IPS DF 19.7 (cell line): ENCODE results near the gene P2RX6.
A peak's percentile ranks its signal among the peaks of the same experiment; 100 is the strongest.
"Not testable (repeated sequence)": the region's sequence is repeated elsewhere in the genome, so short reads cannot be mapped to it uniquely, and the experiment has no call there.

Source experiments
- DNase-seq: peaks from one replicate; pipeline ENCODE4 v3.0.0-alpha.2; 2013; ENCODE audit warnings: low read depth, low spot score

Gene P2RX6

DNA sequence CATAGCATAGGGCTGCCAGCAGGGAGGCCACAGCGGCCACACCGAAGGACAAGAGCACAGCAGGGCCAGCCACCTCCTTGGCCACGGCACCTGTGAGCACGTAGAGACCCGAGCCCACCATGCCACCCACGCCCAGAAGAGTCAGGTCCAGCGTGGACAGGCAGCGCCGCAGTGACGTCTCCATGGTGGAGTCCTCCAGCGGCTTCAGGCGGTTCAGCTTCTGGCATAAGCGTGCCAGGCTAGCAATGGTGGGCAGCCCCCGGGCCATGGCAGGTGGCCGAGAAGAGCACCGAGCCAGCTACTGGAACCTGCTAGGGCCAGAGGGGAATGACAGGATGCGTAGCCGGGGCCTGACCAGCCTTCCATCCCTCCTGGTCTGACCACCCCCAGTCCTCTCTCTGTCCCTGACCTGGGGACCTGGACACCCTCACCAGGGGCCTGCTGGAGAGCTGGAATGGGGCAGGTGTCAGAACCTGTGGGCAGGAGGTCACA lies 16.6 kb downstream of the P2RX6 start:
- no peak for DNase-seq

DNA sequence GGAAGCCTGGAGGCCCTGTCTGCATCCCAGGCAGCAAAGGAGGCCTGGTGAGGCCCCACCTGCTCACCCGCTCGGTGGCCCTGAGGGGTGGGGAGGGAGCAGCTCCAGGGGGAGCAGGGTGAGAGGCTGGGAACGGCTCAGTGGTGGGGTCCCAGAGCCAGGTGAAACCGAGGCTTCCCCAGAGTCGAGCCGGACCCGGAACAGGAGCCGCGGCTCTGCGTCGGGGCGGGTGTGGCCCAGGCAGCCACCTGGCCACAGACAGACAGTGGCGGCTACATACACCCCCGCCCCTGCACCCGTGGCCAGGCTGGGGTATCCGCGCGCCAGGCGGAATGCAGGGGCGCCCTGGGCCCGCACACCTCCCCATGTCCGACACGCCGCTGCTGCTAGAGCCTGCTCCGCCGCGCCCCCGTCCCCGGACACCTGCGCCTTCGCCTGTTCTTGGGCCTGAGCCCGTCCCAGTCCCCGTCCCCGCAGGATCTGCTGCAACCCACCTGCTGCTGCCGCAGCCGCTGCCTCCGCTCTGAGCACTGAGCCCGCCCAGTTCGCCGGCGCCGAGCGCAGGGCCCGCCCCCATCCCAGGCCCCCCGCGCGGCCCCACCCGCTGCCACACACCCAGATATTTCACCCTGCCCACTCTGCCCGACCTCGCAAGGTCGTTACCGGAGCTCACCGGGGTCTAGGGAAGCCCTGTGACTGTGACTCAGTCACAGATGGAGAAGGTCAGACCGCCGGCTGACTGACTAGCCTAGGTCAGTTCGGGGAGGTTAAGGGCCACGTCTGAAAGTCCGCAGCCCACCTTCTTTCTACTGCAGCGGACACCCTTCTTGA lies 17.3 kb downstream of the P2RX6 start, which contains the start of gene SLC7A4:
TSS of gene SLC7A4 (minus strand) at position 525 of the 831 bp plus-strand sequence. CDS start 749 bp downstream, outside the sequence.
- DNase-seq: no peak

DNA sequence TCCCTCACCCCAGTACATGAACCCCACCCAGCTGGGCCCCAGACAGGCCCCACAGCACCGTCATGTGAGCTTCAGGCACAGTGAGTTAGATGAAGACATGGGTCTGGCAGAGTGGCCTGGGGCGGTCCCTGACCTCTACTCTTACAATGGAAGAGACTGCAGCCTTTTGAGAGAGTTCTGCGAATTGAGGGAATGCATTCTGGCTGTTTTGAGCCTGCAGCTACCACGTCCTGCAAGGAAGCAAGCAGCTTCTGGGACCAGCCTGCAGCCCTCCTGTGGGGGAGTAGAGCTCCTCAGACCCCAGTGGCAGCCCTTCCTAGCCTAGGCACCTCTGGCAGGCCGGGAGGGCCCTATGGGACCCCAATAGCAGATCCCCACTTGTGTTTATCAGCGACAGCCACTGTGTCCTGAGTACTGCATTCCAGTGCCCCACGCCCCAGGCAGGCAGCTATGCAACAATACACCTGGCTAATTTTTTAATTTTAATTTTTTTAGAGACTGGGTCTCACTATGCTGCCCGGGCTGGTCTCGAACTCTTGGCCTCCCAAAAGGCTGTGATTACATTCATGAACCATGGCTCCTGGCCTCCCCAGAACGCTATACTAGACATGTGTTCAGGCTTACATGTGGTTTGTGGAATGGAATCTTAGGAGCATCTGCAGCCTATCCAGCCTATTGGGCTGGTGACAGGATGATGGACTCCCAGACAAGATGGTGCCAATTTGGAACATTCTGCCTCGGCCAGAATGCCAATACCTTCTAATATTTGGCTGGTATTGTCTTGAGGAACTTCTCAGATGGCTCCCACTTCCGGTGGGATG lies 18.1 kb downstream of the P2RX6 start:
- no peak for DNase-seq

DNA sequence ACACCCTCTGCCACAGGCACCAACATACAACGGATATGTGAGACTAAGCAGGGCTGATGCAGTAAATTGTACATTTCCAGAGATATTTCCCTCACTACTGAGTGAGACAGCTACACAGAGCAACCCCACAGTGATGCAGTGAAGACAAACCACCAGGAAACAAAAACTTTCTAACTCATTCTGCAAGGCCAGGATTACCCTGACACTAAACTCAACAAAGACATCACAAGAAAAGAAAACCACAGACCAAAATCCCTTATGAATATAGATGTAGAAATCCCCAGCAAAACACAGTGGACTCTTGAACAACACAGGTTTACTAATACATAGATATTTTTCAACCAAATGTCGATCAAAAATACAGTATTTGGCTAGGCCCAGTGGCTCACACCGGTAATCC lies 18.9 kb downstream of the P2RX6 start:
- no peak for DNase-seq

DNA sequence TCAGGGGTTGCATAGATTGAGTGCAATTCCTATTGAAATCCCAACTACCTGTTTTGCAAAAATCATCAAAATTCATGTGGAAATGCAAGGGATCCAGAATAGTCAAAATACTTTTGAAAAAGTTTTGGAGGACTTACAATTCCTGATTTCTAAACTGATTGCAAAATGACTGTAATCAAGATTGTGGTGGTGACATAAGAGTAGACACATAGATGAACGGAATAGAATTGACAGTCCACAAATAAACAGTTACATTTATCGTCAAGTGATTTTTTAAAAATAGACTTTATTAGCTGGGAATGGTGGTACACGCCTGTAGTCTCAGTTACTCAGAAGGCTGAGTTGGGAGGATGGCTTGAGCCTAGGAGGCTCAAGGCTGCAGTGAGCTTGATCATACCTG lies 20.0 kb downstream of the P2RX6 start:
- DNase-seq: no peak

DNA sequence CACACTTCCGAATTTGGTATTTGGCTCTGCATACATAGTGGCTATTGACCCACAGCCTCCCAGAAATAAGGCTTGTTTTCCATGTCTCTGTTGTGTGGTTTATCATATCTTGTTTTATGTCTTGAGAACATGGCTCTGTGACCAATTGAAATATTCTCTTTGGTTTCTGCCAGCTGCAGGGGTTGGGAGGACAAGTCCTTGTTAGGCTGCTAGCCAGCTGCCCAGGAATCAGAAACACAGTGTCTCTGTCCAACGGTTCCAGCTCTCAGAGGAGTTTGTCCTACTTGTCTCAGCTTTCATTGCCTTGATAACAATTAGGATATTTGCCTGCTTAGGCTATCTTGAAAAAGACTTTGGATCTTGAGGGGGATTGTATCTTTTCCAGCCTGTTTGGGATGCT lies 23.4 kb downstream of the P2RX6 start:
- DNase-seq: no peak

DNA sequence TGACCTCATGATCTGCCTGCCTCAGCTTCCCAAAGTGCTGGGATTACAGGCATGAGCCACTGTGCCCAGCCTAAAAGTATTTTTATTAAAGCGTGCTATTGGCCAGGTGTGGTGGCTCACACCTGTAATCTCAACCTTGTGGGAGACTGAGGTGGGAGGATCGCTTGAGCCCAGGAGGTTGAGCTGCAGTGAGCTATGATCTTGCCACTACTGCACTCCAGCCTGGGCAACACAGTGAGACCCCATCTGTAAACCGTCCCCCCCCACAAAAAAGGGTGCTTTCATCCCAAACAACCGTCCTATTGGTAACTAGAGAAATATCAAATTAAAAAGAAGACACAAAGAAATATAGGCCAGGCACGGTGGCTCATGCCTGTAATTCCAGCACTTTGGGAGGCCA lies 24.2 kb downstream of the P2RX6 start:
- DNase-seq: not testable (repeated sequence)

DNA sequence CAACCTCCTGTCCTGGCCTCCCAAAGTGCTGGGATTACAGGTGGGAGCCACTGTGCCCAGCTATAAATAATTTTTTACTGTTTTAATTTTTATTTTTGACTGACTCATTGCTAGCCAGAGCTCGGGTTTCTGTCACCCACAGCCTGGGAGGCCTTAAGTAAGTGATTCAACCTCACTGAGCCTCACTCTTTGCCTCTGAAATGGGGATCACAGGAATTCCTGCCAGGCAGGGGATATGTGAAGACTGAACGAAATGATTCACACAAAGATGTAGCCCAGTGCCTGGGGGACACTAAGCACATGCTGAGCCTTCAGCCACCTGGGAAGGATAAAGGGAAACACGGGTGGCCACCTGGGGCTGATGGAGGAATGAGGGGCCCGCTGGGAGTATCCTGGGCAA lies 27.0 kb downstream of the P2RX6 start:
- DNase-seq: no peak

DNA sequence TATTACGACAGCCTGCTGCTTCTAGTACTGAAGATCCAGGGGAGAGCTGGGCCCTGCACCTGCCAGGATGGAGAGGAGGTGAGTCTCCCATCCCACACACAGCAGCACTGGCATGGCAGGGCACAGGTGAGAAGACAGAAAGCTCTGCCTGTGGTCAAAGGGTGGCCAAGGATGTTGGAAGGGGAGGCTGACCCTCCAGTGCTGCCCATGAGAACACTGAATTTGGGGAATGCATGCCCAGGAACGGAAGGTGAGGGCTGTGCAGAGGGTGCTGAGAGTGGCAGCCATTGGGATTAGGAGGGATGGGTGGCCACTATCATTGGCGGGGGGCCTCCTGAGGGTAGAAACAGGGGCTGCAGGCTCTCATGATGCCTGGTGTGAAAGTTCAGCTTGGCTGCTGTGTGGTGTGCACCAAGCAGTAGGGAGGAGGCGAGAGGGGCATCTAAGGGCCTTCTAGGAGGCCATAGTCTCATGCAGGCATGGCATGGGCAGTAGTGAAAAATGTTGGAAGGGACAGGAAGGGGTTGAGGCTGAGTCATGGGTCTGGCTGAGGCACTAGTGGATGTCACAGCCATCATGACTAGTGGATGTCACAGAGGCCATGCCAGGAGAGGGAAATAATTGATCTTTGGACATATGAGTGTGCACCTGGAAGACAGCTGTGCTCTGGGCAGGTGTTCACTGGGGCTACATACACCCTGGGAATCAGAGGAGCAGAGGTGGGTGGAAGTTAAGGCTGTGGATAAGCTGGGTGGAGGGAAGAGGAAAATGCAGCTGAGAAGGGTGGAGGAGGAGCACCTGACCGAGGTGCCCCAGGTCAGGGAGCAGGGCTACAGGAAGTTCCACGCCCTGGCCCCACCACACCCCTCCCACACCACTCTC lies 28.3 kb downstream of the P2RX6 start:
- no peak for DNase-seq

DNA sequence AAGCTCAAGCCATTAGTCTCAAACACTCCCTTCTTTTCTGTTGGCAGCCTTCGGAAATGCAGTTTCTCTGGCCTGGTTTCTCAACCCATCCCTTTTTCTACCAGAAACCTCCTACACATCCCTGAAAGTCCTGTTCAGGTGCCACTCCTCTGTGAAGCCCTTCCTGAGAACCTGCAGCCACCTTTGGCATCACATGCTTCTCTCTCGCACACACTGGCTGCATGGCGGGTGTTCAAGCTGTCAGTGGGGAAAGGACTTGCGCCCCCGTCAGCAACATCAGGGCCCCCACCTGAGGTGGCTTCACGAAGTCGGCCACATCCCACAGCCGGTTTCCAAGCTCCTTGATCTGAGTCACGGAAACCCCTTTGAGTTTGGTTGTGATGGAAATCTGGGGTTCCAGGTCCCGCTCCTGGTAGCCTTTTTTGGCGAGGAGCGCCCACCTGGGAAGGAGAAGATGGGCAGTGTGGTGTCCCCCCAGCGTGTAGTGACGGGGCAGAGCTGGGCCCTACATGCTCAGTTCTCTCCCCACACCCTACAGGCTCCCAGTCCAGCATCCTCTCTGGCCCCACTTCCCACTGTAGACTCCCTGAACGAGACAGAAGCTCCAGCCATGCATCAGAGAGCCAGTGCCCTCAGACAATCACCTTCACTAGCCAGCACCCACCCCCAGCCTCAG lies 29.0 kb downstream of the P2RX6 start:
- no peak for DNase-seq

DNA sequence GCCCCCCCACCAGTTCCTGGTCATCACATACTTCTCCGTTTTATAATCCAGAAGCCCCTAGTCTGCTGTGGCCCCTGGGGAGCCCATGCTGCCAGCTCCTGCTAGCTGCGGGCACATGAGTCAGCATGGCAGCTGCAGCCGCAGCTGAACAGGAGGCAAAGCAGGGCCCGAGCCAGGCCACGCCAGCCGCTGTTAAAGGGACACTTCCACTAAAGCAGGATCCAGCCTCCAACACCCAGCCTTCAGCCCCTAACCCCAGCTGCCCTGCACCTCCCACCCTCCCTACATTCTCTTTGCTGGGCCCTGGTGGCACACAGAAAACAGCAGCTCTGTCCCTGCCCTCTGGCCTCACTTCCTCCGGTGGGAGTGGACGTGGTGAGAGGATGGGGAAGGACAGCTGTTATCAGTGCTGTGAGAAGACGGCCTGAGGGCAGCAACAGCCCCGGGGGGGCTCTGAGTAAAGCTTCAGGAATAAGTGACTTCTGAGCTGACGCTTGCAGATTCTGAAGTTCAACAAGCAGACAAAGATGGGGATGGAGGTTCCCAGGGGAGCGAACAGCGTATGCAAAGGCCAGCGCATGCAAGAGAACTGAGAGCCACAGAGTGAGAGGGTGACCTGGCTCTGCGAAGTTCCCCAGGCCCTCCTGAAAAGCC lies 30.1 kb downstream of the P2RX6 start:
- DNase-seq: no peak

DNA sequence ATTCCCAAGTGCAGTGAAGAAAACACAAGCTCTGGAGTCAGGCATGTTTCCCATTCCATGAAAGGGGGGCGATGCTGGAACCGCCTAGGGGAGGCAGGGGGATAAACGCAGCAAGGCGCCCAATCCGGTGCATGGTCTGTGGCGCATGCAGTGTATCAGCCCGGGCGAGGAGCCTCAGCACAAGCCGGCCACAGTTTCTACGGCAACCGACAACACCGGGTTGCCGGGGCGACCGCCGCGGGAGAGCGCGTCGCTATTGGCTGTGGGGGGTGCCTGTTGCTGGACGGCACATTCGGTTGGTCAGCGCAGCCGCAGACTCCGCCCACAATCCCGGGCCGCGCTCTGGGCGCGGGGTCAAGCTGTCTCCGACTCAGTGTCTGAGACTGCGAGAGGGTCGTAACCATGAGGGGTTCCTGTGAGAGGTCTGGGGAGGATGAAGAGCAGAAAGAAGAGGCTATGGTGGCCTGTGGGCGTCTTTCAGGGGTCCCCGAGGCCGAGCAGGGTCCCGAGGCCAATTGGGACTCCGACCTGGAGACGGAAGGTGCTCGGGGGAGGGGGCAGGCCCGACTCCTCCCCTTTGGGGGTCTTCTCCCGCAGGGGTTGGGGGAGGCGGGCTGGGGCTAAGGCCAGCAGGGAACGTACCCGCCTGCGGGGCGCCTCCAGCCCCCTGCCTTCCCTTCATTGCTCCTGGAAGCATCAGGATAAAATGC lies 30.8 kb downstream of the P2RX6 start, which contains the start of gene LRRC74B:
TSS of gene LRRC74B (plus strand) at position 362 of the 710 bp plus-strand sequence. CDS start at position 403, 41 bp downstream.
- peak; percentile 74 for DNase-seq

DNA sequence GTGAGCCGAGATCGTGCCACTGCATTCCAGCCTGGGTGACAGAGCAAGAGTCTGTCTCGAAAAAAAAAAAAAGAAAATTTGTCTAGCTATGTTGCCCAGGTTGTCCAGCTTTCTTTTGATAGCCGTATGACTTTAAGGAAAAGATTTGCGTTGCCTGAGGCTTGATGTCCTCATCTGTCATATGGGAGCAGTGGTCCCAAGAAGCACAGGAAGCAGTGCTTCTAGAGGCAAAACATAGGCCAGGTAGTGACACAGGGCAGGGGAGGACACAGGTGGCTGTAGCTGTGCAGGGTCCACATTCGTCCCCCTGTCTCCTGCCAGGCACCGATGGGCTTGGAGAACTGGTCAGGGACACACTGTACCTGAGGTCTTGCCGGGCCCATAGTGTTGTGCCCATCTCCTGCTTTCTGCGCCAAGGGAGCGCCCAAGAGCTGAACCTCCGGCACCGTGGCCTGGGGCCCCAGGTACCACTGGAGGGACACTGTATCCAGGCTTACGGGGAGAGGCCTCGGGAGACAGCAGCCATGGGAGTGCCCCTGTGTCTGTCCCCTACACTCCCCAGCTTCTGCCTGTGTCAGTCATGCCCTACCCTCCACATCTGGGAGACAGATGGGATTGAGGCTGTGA lies 32.2 kb downstream of the P2RX6 start:
- DNase-seq: no peak

DNA sequence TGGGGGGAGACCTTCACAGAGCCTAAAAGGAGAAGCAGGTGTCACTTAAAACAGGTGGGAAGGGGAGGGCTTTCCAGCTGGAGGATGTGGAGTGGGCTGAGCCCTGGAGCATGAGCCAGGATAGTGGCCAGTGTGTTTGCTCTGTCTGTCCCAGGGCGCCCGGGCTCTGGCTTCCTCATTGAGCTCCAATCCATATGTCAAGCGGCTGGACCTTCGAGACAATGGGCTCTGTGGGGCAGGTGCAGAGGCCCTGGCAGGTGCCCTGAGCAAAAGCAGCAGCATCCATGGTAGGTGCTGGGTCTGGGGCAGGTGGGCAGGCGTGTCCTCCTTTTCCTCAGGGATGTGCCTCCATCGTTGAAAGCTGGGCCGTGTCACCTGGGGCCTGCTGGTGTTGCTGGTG lies 32.8 kb downstream of the P2RX6 start:
- no peak for DNase-seq

DNA sequence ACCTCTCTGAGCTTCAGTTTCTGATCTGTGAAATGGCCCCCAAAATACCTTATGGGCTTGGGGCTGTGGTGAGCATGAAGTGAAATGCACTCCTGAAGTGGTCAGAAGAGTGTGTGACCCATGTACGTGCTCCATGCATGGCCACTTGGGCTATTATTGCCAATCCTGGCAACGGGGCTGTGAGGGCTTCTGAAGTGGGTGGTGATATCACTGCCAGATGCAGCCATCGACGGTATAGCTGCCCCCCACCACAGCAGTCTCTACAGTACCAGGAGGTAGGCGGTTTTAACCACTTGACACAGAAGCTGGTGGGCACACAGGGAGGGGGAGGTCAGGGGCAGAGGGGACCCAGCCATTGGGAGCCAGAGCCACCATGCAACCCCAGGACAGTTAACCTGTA lies 33.5 kb downstream of the P2RX6 start:
- DNase-seq: not testable (repeated sequence)

DNA sequence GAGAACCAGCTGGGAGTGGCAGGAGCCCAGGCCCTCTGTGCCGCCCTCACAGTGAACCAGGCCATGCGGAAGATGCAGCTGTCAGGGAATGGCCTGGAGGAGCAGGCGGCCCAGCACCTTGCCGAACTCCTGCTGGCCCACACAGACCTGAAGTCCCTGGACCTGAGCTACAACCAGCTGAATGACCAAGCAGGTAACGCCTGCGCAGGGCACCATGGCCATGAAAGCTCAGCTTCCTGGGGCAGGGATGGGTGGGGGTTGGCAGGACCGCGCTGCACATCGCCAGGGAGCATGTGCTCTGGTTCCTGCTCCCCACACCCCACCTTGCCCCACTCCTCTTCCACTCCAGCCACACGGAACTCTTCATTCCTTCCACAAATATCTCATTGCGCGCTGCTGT lies 34.0 kb downstream of the P2RX6 start:
- DNase-seq: not testable (repeated sequence)

DNA sequence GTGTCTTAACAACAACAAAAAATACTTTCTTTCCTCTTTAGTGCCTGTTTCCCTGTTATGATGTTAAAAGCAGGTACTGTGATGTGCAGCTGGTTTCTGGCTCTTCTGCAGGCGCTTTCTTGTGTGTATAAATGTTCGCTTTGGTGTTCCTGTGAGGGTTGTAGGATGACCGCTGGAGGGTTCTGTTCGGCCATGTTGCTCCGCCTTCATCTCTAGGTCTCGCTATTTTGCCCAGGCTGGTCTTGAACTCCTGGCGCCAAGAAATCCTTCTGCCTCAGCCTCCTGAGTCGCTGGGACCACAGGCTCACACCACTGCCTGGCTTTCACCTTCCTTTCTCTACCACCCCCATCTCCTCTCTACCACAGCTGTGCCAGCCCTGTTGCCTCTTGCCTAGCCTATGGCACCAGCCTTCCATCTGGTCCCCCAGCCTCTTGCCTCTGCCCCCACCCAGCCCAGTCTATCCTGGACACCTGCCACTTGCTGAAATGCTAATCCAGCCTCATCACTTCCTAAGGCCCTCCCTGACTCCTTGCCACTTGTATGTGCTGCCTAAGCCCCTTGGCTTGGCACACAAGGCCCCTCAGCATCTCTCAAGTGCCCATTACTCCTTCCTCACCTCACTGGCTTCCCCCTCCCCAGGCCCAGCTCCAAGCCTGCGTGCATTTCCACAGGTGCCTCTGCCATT lies 36.3 kb downstream of the P2RX6 start:
- no peak for DNase-seq

DNA sequence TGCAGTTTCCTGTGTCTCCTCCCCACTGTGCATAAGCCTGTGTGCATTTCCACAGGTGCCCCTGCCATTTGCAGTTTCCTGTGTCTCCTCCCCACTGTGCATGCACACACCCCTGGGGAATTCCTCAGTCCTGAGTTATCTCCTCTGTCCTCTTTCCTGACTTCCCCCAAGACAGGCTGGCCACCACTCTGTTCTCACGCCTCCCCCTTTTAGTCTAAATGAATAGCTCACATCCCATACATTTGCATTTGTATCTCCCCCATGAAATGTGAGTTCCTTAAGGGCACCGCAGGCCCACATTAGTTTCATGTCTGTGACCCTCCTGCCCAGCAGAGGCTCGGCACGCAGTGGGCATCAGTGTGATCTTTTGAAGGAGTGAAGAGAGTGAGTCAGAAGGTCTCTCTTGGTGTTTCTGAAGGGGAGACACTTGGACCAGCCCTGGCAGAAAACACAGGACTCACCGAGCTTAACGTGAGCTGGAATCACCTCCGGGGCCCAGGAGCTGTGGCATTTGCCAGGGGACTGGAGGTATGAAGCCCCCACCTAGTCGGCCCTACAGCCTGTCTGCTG lies 37.0 kb downstream of the P2RX6 start:
- DNase-seq: no peak
